ENCODE data around the gene FCGR2B.

GRCh38 chr1:161725908-161726472 is 63.0 kb downstream of the FCGR2B start:
- TF ChIP-seq CTCF (IDR thresholded peaks at IDR 0.05) (peak in 3 of 6 experiments; percentile 11 to 25 (median 20)), POLR2A (IDR thresholded peaks at IDR 0.05) (no peak)

Data from thyroid gland (tissue), 4 donors.